Keratinocyte (primary cell): ENCODE data around the gene BAIAP2L2. TPM values are rescaled to one million over a fixed set of nuclear protein-coding genes. Genes with fewer than 3 reads are reported as not detected.

Experiments used
- DNase-seq: peaks from one replicate; pipeline ENCODE4 v3.0.0-alpha.2; 2011; ENCODE audit warnings: low read depth, missing footprints, low spot score
- FAIRE-seq: peaks from 2 replicates; lab custom pipeline; 2011; peaks lifted over from hg19 to GRCh38; lab: Jason Lieb, UNC
- H2AFZ ChIP-seq: 2 replicates; pipeline ENCODE4 v1.6.0; 2012; ENCODE audit warnings: low read length, control low read depth, inconsistent platforms; ENCODE audit not compliant: control insufficient read depth
- H3K27ac ChIP-seq: 2 replicates; pipeline ENCODE4 v1.5.1; 2011; ENCODE audit warnings: low read length; ENCODE audit not compliant: control insufficient read depth, insufficient read depth
- H3K27me3 ChIP-seq: 3 replicates; pipeline ENCODE4 v1.6.0; 2011; ENCODE audit warnings: low read length; ENCODE audit not compliant: control insufficient read depth, insufficient read depth; ENCODE audit errors: extremely low read depth
- H3K36me3 ChIP-seq, 2 experiments: 2 replicates in 1 of 2; 3 replicates in 1 of 2; pipeline ENCODE4 v1.5.1; 2011; ENCODE audit warnings: low read length in 2 of 2, mild to moderate bottlenecking in 1 of 2; ENCODE audit not compliant: control insufficient read depth in 2 of 2, insufficient read depth in 2 of 2; ENCODE audit errors: extremely low read depth in 1 of 2
- H3K4me1 ChIP-seq: 3 replicates; pipeline ENCODE4 v1.5.1; 2011; ENCODE audit warnings: low read length; ENCODE audit not compliant: control insufficient read depth, insufficient read depth; ENCODE audit errors: extremely low read depth
- H3K4me2 ChIP-seq: 3 replicates; pipeline ENCODE4 v1.6.0; 2011; ENCODE audit warnings: low read depth, low read length; ENCODE audit not compliant: control insufficient read depth, insufficient read depth; ENCODE audit errors: extremely low read depth
- H3K4me3 ChIP-seq, 3 experiments: fragments of 200-600 bp in 1 of 3; sonication (generic) in 1 of 3; 2 replicates in 2 of 3; 3 replicates in 1 of 3; pipeline ENCODE4 v1.5.1; 2011 to 2016; ENCODE audit warnings: low read length in 3 of 3, mild to moderate bottlenecking in 3 of 3, control low read depth in 2 of 3, inconsistent platforms in 1 of 3, low read depth in 1 of 3, mixed read lengths in 1 of 3, mixed run types in 1 of 3, moderate library complexity in 1 of 3; ENCODE audit not compliant: control insufficient read depth in 2 of 3, insufficient read depth in 2 of 3; ENCODE audit errors: extremely low read depth in 1 of 3
- H3K79me2 ChIP-seq: 2 replicates; pipeline ENCODE4 v1.6.0; 2012; ENCODE audit warnings: low read length; ENCODE audit not compliant: control insufficient read depth, insufficient read depth
- H3K9ac ChIP-seq: 3 replicates; pipeline ENCODE4 v1.6.0; 2011; ENCODE audit warnings: low read length; ENCODE audit not compliant: control insufficient read depth, insufficient read depth; ENCODE audit errors: extremely low read depth
- H3K9me1 ChIP-seq: 3 replicates; pipeline ENCODE4 v1.6.0; 2011; ENCODE audit warnings: low read length; ENCODE audit not compliant: control insufficient read depth, insufficient read depth; ENCODE audit errors: extremely low read depth
- H3K9me3 ChIP-seq: 2 replicates; pipeline ENCODE4 v1.5.1; 2012; ENCODE audit warnings: low read depth, low read length; ENCODE audit not compliant: control insufficient read depth
- H4K20me1 ChIP-seq: 3 replicates; pipeline ENCODE4 v1.6.0; 2011; ENCODE audit warnings: low read length; ENCODE audit not compliant: control insufficient read depth, insufficient read depth; ENCODE audit errors: extremely low read depth
- EZH2 ChIP-seq: IDR thresholded peaks from one replicate; pipeline ENCODE4 v1.6.1; 2012; ENCODE audit warnings: inconsistent platforms, mild to moderate bottlenecking, low read length, moderate library complexity
- dilution Hi-C: fragments of 300-500 bp; cut with MboI; formaldehyde crosslinking; loops from one replicate; pipeline ENCODE4 v1.7.0; 2020; ENCODE audit warnings: low sequenced_read_pairs; ENCODE audit not compliant: extremely low pct_ligation_motif_present
- polyA plus RNA-seq, 5 experiments: library from polyadenylated mRNA; depleted of rRNA in 3 of 5; stranded (reverse) in 3 of 5; stranded (forward) in 1 of 5; unstranded in 1 of 5; fragments of >200 nt; gene quantifications; 1 replicate in 1 of 5; 2 replicates in 3 of 5; 3 replicates in 1 of 5; pipeline versions ENCODE4 v1.2.1 to v1.2.3, GENCODE V29; 2011 to 2012; ENCODE audit warnings: missing spikeins in 2 of 5, low read depth in 1 of 5, low replicate concordance in 1 of 5
- TF ChIP-seq, protein P1 (sequence below), 3 experiments: IDR thresholded peaks in 1 of 3; conservative IDR thresholded peaks in 1 of 3; optimal IDR thresholded peaks in 1 of 3; 2 replicates in 2 of 3; 3 replicates in 1 of 3; pipeline versions ENCODE3 to v1.5.1; 2011; ENCODE audit warnings: low read length in 3 of 3, mild to moderate bottlenecking in 3 of 3, moderate library complexity in 2 of 3, control low read depth in 1 of 3, inconsistent platforms in 1 of 3; ENCODE audit not compliant: insufficient read depth in 2 of 3; ENCODE audit errors: extremely low read depth in 1 of 3

Gene BAIAP2L2
- polyA plus RNA-seq, 1 donor (not counting 4 experiments of a cell fraction or from before 2014, with no cell fraction given): 2.3 TPM

DNA sequence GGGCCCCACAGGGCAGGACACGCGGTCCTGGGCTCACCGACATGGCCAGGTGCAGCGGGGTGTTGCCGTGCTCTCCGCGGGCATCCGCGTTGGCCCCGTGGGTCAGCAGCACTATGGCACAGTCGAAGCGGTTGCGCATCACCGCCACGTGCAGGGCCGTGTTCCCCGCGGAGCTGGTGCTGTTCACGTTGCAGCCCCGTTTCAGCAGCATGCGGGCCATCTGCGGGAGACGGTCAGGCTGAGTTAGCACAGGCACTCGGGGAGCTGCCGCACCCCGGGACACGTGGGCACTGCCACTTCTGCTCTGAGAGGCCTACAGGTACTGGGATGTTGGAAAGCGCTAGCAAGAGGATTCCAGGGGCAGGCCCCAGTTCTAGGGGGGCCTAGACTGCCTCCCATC lies 22.3 kb upstream of the BAIAP2L2 start:
- no peak for DNase-seq
- no peak for FAIRE-seq
- TF ChIP-seq, protein P1, sequence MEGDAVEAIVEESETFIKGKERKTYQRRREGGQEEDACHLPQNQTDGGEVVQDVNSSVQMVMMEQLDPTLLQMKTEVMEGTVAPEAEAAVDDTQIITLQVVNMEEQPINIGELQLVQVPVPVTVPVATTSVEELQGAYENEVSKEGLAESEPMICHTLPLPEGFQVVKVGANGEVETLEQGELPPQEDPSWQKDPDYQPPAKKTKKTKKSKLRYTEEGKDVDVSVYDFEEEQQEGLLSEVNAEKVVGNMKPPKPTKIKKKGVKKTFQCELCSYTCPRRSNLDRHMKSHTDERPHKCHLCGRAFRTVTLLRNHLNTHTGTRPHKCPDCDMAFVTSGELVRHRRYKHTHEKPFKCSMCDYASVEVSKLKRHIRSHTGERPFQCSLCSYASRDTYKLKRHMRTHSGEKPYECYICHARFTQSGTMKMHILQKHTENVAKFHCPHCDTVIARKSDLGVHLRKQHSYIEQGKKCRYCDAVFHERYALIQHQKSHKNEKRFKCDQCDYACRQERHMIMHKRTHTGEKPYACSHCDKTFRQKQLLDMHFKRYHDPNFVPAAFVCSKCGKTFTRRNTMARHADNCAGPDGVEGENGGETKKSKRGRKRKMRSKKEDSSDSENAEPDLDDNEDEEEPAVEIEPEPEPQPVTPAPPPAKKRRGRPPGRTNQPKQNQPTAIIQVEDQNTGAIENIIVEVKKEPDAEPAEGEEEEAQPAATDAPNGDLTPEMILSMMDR (optimal IDR thresholded peaks at IDR 0.05 in 1 of 3, IDR thresholded peaks at IDR 0.05 in 1 of 3, conservative IDR thresholded peaks at IDR 0.05 in 1 of 3; ENCODE audit: extremely low read depth in 1 of 3, insufficient read depth in 2 of 3, low read length in 3 of 3): no peak
- no peak for TF ChIP-seq EZH2
- Histone ChIP-seq H3K27me3 (no peaks in the 10 kb centered on the region), H2AFZ (no peak overlapping the region), H3K9me1 (no peaks in the 10 kb centered on the region), H3K4me1 (peaks cover 13% of the 10 kb centered on the region), H3K36me3 (peaks cover 0 to 5% of the 10 kb centered on the region in 2 experiments), H3K79me2 (no peaks in the 10 kb centered on the region), H3K4me3 (no peak overlapping the region), H3K9ac (no peak overlapping the region), H3K4me2 (no peak overlapping the region), H3K27ac (no peak overlapping the region), H3K9me3 (no peaks in the 10 kb centered on the region), H4K20me1 (no peaks in the 10 kb centered on the region)
- dilution Hi-C loops: no loop called here

DNA sequence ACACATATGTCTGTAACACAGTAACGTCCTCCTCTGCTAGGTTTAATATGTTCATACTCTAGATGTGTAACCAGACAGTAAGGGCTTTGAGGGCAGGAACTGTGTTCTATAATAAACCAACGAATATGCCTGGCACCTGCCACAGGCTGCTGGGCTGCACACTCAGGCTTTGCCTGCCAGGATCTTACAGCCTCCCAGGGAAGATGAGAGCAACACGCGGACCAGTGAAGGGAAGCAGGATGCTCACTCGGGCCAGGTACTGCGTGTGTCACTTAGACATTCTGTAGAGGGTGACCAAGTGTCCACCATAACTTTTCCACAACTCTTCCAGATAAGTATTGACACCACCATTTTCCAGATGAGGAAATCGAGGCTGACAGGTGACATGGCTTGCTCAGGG lies 21.7 kb upstream of the BAIAP2L2 start:
- dilution Hi-C loops: no loop called here
- Histone ChIP-seq H4K20me1 (no peaks in the 10 kb centered on the region), H3K27me3 (no peaks in the 10 kb centered on the region), H3K27ac (no peak overlapping the region), H3K9me1 (no peaks in the 10 kb centered on the region), H3K4me2 (no peak overlapping the region), H3K4me3 (no peak overlapping the region), H3K4me1 (peaks cover 13% of the 10 kb centered on the region), H3K36me3 (peaks cover 0 to 5% of the 10 kb centered on the region in 2 experiments), H2AFZ (no peak overlapping the region), H3K9me3 (no peaks in the 10 kb centered on the region), H3K9ac (no peak overlapping the region), H3K79me2 (no peaks in the 10 kb centered on the region)
- TF ChIP-seq, protein P1 (optimal IDR thresholded peaks at IDR 0.05 in 1 of 3, IDR thresholded peaks at IDR 0.05 in 1 of 3, conservative IDR thresholded peaks at IDR 0.05 in 1 of 3; ENCODE audit: extremely low read depth in 1 of 3, insufficient read depth in 2 of 3, low read length in 3 of 3): no peak
- no peak for TF ChIP-seq EZH2
- FAIRE-seq (no peak), DNase-seq (no peak)
